CD4-positive, alpha-beta T cell treated with Interleukin-6 for 4 hours (primary cell): ENCODE results near the gene CACNA1D.

Experiments
- DNase-seq: peaks from one replicate; pipeline ENCODE4 v3.0.0-alpha.2; 2020; ENCODE audit warnings: mixed read lengths

CACNA1D gene

GRCh38 chr3:53795176-53795575 is 300.8 kb downstream of the CACNA1D start:
- no peak for DNase-seq

DNA sequence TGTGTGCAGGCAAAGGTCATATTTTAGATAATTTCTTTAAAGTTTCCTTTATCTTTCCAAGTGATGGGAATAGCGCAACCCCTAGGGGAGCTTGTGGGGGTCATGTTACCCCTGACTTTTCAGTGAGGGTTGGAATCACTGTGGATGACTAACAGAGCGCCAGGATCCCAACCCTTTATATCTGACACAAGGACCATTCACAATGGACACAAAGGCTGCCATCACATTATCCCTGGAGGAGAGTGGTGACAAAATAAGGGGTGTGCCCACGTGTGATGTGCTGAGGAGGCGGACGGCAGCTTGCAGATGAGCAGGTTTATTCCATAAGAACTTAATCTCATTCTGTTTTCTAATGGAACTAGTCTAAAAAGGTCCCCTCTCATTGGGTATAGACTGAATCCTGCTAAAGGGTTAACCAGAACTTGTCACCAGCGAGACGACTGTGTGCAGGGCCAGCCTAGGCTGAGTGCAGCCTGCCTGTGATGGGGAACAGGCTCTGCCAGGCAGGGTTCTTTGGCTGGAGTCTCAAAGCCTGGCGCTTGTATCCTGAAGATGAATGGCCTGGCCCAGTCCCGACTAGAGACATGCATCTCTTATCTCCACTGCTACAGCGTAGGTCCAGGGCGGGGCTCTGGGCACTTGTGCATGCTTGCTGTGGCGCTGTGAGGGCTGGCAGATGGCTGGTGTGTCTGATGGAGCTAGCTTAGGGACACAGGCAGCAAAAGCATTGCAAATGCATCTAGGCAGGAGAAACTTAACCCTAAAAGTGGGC is 301.6 kb downstream of the CACNA1D start:
- DNase-seq = no peak

- no peak for DNase-seq
These were observed 303.7 kb downstream of the CACNA1D start for GRCh38 chr3:53798144-53798543.

- DNase-seq = no peak
These were observed 305.0 kb downstream of the CACNA1D start for GRCh38 chr3:53799338-53799865.

GRCh38 chr3:53800041-53800906 is 305.9 kb downstream of the CACNA1D start:
- DNase-seq = no peak

- no peak for DNase-seq
These were observed 306.9 kb downstream of the CACNA1D start for GRCh38 chr3:53801319-53801718.

DNA sequence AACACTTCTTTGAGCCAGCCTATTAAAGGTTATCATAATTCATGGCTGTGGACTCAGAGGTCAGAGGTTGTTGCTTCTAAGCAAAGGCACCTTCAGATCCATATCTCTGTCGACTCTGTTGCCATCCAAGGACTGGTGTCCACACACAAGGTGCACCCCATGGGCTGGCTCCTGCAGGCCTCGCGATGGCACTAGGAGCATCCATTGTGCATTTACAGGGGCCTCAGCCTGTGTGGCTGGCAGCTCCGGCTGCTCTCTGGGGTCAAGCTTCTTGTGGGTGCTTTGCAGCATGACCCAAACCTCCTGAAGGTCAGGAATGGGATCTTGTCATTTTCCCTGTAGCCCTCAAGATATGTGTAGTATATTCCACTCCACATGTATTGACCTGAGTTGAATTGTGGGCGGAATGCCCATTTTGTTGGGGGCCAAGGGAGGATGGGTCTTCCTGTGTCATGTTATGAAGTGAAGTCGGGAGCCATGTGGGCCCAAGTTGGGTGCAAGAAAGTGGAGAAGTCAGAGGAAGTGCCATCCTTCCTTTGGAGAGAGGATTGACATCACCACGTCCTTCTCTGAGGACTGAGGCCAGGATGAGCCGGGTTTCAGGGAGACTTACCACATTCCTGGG is 308.0 kb downstream of the CACNA1D start:
- DNase-seq = no peak

GRCh38 chr3:53803124-53803815 is 308.9 kb downstream of the CACNA1D start:
- no peak for DNase-seq

DNA sequence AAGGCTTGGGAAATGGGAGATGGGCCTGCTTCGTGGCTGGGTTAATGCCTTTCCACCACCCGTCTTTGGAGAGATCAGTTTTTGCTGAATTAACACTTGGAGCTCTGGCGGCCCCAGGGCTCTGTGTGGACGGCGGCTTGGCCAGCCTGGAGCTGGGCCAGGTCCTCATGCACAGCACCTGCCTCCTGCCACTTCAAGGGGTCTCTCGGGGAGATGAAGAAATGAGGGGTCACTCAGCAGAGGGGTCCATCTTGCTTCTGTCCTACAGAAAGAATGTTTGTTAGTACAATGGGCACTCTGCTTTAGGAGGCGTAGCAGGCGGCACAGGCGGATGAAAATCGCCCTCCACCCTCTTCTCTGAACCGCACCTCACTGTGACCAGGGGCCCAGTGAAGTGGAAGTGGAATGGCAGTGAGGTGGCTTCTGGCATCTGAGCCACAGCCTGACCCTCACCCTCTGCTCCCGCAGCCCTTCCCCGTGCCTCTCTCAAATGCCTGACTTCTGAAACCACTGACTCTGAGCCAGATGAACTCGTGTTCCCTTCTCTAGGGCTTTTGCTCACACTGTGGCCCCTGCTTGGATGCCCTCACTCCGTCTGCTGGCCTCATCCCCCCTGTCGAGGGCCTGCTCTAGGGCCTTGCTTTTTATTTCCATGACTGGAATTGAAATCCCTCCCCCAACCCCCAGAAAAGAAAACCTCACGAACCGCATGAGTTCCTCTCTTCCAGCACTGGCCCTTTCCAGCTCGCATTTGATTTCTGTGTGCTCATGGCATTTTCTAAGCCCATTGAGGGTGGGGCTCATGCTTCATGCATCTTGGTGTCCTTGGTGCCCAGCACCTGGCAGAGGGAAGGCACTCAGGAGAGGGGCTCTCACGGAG is 309.6 kb downstream of the CACNA1D start:
- no peak for DNase-seq

- no peak for DNase-seq
These were observed 310.5 kb downstream of the CACNA1D start for GRCh38 chr3:53804697-53805462.

- DNase-seq = no peak
These were observed 311.2 kb downstream of the CACNA1D start for GRCh38 chr3:53805463-53806159.

DNA sequence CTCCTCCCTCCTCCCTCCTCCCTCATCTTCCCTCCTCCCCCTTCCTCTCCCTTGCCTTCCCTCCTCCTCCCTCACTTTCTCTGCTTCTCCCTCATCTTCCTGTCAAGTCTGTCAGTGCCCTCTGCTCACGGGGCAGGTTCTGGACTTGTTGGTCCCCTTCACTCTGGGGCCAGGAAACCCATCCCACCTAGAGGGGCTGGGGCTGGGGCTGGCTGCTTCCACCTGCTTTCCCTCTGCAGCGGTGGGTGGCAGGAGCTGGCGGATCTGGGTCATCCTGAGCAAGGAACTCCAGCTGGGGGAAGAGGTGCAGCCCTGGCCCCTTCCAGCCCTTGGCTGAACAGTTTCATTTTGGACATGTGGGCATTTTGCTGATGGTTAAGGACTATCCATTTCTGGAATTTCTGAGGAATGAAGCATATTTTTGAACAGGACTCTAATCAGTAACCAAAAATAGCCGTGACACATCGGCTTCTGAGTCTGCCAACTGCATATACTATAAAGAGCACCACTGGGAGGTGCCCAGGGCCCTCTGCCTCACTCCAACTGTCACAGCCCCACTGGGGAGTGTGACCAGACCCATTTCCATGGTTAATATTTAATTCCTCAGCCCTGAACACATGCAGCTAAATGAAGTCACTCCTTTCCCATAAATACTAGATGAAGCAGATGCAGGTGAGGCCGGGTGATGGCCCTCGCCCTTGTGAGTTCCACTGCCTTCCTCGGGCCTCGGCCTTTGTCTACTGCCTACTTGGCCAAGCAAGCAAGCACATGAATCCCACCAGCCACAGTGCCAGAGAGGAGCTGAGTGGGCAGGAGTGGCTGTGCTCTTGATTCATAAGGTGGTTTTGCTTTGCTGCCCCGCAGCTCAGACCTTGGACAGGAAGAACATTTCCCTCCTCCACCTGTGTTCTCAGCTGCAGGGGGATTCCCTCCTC is 312.0 kb downstream of the CACNA1D start:
- DNase-seq = no peak

GRCh38 chr3:53807117-53807810 is 312.9 kb downstream of the CACNA1D start:
- no peak for DNase-seq

DNA sequence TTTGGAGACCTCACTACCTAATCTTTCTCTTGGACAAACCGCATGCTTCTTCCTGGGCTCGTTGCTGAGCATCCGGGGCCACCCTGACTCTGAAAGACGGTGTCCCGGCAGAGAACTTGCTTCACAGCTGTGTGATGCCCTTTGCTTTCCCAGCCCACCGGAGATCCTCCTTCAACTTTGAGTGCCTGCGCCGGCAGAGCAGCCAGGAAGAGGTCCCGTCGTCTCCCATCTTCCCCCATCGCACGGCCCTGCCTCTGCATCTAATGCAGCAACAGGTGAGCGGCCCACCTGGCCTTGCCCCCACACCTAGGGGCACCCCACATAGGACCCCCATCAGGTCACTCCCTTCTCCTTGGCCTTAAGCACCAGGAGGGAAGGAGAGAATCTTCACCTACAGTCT is 314.1 kb downstream of the CACNA1D start:
- no peak for DNase-seq

- DNase-seq = no peak
These were observed 314.9 kb downstream of the CACNA1D start for GRCh38 chr3:53809267-53809666.

GRCh38 chr3:53809764-53810400 is 315.5 kb downstream of the CACNA1D start:
- no peak for DNase-seq

DNA sequence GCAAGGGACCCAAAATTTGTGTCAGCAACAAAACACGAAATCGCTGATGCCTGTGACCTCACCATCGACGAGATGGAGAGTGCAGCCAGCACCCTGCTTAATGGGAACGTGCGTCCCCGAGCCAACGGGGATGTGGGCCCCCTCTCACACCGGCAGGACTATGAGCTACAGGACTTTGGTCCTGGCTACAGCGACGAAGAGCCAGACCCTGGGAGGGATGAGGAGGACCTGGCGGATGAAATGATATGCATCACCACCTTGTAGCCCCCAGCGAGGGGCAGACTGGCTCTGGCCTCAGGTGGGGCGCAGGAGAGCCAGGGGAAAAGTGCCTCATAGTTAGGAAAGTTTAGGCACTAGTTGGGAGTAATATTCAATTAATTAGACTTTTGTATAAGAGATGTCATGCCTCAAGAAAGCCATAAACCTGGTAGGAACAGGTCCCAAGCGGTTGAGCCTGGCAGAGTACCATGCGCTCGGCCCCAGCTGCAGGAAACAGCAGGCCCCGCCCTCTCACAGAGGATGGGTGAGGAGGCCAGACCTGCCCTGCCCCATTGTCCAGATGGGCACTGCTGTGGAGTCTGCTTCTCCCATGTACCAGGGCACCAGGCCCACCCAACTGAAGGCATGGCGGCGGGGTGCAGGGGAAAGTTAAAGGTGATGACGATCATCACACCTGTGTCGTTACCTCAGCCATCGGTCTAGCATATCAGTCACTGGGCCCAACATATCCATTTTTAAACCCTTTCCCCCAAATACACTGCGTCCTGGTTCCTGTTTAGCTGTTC is 316.9 kb downstream of the CACNA1D start:
- DNase-seq = no peak
